ENCODE data around the gene MACO1. TPM values are rescaled to one million over a fixed set of nuclear protein-coding genes. Genes with fewer than 3 reads are reported as not detected.
A peak's percentile ranks its signal among the peaks of the same experiment; 100 is the strongest.

The MACO1 gene
- total RNA-seq, 1 donor from 2014 or later: 31.5 TPM

DNA sequence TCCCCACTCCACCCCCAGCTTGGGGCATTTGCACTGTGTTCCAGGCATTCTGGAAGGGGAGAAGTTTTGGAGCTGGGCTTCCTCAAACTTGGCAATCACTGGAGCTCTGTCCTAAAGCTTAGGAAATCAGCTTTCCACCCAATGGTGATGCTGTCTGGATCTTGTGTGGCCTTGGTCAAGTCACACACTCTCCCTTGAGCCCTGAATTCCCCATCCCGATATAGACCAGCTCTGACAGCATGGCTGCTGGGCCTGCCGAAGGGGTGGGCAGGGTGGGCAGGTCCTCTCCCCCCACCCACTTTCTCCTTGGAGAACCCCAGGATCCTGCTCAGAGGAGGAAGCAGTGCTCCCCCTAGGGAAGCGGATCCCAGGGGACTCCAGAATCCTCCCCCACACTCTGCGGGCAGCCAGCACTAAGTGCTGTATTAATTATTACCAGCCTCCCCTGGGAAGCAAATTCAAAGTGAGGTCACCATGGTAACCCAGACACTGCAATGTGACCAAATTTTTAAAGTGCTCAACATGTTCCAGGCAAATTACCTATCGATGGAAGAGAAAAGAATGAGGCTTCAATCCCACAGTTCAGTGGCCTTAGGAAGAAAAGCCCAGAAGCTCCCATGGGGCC lies 91.4 kb downstream of the MACO1 start:
- TF ChIP-seq, protein P1, sequence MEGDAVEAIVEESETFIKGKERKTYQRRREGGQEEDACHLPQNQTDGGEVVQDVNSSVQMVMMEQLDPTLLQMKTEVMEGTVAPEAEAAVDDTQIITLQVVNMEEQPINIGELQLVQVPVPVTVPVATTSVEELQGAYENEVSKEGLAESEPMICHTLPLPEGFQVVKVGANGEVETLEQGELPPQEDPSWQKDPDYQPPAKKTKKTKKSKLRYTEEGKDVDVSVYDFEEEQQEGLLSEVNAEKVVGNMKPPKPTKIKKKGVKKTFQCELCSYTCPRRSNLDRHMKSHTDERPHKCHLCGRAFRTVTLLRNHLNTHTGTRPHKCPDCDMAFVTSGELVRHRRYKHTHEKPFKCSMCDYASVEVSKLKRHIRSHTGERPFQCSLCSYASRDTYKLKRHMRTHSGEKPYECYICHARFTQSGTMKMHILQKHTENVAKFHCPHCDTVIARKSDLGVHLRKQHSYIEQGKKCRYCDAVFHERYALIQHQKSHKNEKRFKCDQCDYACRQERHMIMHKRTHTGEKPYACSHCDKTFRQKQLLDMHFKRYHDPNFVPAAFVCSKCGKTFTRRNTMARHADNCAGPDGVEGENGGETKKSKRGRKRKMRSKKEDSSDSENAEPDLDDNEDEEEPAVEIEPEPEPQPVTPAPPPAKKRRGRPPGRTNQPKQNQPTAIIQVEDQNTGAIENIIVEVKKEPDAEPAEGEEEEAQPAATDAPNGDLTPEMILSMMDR (IDR thresholded peaks at IDR 0.05; ENCODE audit: unreplicated experiment): no peak
- H3K27ac Mint-ChIP-seq: no peak overlapping the region
- H3K9me3 Mint-ChIP-seq (ENCODE audit: low read depth): peaks cover 11% of the 10 kb centered on the region
- H3K27me3 Mint-ChIP-seq: no peaks in the 10 kb centered on the region
- no peak for DNase-seq (ENCODE audit: low spot score, unreplicated experiment)
- H3K4me3 Mint-ChIP-seq (ENCODE audit: low read depth): no peak overlapping the region
- no peaks in the 10 kb centered on the region for H3K36me3 Mint-ChIP-seq (ENCODE audit: insufficient read depth)
- H3K4me1 Mint-ChIP-seq (ENCODE audit: low read depth): peaks cover 5% of the 10 kb centered on the region

DNA sequence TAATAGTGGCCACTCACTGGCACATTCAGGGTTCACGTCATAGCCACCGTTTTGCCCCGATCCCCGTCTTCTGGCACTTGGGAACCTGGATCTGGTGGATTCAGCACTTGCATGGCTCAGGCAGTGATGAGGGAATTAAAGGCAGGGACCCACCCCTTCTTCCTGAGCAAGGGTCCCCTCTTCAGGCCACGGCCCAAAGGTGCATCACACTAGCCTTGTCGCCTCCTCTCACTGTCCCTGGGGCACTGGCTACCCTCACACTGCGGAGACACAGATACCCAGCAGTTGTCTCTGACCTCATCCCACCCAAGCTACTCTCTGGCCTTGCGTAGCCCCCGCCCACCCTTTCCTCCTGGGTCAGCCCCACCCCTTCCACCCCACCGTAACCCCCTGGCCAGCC lies 92.8 kb downstream of the MACO1 start:
- H3K27me3 Mint-ChIP-seq: no peaks in the 10 kb centered on the region
- H3K4me3 Mint-ChIP-seq (ENCODE audit: low read depth): no peak overlapping the region
- TF ChIP-seq, protein P1 (IDR thresholded peaks at IDR 0.05; ENCODE audit: unreplicated experiment): no peak
- DNase-seq (ENCODE audit: low spot score, unreplicated experiment): no peak
- no peaks in the 10 kb centered on the region for H3K36me3 Mint-ChIP-seq (ENCODE audit: insufficient read depth)
- peaks cover 5% of the 10 kb centered on the region for H3K4me1 Mint-ChIP-seq (ENCODE audit: low read depth)
- H3K9me3 Mint-ChIP-seq (ENCODE audit: low read depth): peaks cover 11% of the 10 kb centered on the region
- no peak overlapping the region for H3K27ac Mint-ChIP-seq

DNA sequence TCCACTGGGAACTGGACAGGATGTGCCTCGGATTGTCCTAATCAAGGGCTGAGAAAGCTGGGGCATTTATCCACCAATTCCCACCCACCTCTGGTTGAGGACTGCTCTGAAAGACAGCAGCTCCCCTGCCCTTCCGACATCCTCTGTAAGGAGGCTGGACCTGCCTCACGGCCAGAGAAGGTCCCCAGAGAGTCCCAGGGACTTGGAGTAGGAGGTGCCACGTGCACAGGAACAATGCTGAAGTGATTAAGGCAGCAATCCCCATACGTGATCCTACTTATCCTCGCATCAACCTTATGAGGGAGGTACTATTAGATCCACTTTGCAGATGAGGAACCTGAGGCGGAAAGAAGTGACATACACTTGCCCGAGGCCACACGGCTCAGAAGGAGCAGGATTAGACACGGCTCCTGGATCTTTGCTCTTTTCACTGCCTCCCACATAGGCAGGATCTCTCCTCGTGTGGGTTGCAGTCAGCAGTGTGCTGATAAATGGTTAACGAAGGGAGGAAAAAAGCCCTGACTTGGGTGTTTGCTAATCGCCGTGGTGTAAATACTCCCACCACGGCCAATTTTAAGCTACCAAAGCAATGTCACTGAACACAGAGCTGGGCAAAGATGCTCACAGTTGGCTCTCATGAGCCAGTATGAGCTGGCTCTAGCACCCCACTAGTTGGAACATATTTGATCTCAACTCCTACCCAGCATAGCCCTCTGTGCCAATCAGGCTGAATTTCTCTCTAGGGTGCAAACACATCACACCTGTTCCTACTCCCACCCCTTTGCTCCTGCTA lies 94.1 kb downstream of the MACO1 start:
- peaks cover 11% of the 10 kb centered on the region for H3K9me3 Mint-ChIP-seq (ENCODE audit: low read depth)
- DNase-seq (ENCODE audit: low spot score, unreplicated experiment): no peak

DNA sequence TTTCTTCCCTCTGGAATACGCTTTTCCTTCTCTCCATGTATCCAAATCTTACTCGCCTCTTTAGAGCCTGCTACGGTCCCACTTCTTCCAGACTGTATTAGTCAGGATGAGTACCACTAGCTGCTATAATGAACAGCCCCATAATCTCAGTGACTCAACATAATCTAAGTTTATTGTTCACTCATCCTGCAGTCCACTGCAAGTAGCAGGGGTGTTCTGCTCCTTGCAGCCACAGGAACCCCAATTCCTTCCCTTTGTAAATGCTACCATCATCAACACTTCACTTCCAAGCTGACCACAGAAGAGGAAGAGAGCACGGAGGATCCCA lies 94.6 kb downstream of the MACO1 start:
- Mint-ChIP-seq H3K27me3 (no peaks in the 10 kb centered on the region), H3K4me3 (ENCODE audit: low read depth) (no peak overlapping the region), H3K9me3 (ENCODE audit: low read depth) (peaks cover 11% of the 10 kb centered on the region), H3K36me3 (ENCODE audit: insufficient read depth) (no peaks in the 10 kb centered on the region), H3K27ac (no peak overlapping the region), H3K4me1 (ENCODE audit: low read depth) (peaks cover 5% of the 10 kb centered on the region)
- TF ChIP-seq, protein P1 (IDR thresholded peaks at IDR 0.05; ENCODE audit: unreplicated experiment): no peak
- no peak for DNase-seq (ENCODE audit: low spot score, unreplicated experiment)

More for the DNA sequence above, 94.1 kb downstream of the MACO1 start:
- no peaks in the 10 kb centered on the region for H3K36me3 Mint-ChIP-seq (ENCODE audit: insufficient read depth)
- H3K4me3 Mint-ChIP-seq (ENCODE audit: low read depth): no peak overlapping the region
- peak overlapping the region; percentile 56 for H3K27ac Mint-ChIP-seq
- no peaks in the 10 kb centered on the region for H3K27me3 Mint-ChIP-seq
- peaks cover 5% of the 10 kb centered on the region for H3K4me1 Mint-ChIP-seq (ENCODE audit: low read depth)
- TF ChIP-seq, protein P1 (IDR thresholded peaks at IDR 0.05; ENCODE audit: unreplicated experiment): no peak

DNA sequence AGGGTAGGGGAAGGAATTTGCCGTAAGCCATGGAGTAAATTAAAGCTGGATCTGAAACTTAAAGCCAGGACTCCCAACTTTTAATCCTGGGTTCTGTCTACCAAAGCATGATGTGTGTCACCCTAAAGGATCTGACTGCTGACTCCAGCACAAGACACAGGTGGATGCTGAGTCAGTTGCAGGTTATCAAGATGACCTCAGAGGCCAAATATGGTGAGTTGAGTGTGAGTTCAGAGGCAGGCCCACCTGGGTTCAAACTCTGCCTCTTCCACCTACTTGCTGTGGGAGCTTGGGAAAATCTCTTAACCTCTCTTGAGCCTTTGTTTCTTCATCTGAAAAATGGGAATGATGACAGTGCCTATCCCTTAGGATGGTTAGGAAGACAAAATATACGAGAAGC lies 96.1 kb downstream of the MACO1 start:
- DNase-seq (ENCODE audit: low spot score, unreplicated experiment): no peak
- Mint-ChIP-seq H3K36me3 (ENCODE audit: insufficient read depth) (no peaks in the 10 kb centered on the region), H3K4me3 (ENCODE audit: low read depth) (no peak overlapping the region), H3K4me1 (ENCODE audit: low read depth) (peaks cover 5% of the 10 kb centered on the region), H3K27me3 (no peaks in the 10 kb centered on the region), H3K27ac (no peak overlapping the region), H3K9me3 (ENCODE audit: low read depth) (peaks cover 11% of the 10 kb centered on the region)
- TF ChIP-seq, protein P1 (IDR thresholded peaks at IDR 0.05; ENCODE audit: unreplicated experiment): no peak

All from progenitor cell of endocrine pancreas (in vitro differentiated cells).